ENCODE results near the gene C1orf167.
"Not testable (repeated sequence)": the region's sequence is repeated elsewhere in the genome, so short reads cannot be mapped to it uniquely, and the experiment has no call there.

Gene C1orf167

DNA sequence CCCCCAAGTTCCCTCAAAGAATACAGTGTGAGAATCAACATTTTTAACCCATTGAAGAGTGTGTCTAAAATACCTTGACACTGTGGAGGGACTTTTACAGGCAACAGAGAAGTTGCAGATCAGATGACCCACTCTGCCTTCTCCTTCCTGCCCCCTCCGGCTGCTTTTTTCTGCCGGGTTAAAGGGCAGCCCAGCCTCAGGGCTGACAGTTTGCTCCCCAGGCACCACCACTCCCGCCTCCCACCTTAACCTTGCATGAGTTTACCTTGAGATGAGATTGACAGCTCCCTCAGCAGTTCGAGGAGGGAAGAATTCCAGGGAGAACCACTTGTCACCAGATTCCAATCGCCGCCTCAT lies 40.6 kb downstream of the C1orf167 start:
- TF ChIP-seq, protein P1, sequence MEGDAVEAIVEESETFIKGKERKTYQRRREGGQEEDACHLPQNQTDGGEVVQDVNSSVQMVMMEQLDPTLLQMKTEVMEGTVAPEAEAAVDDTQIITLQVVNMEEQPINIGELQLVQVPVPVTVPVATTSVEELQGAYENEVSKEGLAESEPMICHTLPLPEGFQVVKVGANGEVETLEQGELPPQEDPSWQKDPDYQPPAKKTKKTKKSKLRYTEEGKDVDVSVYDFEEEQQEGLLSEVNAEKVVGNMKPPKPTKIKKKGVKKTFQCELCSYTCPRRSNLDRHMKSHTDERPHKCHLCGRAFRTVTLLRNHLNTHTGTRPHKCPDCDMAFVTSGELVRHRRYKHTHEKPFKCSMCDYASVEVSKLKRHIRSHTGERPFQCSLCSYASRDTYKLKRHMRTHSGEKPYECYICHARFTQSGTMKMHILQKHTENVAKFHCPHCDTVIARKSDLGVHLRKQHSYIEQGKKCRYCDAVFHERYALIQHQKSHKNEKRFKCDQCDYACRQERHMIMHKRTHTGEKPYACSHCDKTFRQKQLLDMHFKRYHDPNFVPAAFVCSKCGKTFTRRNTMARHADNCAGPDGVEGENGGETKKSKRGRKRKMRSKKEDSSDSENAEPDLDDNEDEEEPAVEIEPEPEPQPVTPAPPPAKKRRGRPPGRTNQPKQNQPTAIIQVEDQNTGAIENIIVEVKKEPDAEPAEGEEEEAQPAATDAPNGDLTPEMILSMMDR (IDR thresholded peaks at IDR 0.05; ENCODE audit: control extremely low read depth, extremely low read depth, low read depth, missing control alignments): no peak
- ChIA-PET CTCF (interaction anchor here (0.8 to 2.7 kb wide), 4 partner anchors 9 to 21 kb away, joined by 3 to 12 read pairs (median 6); no protein-coding TSS in a partner anchor), POLR2A (interaction anchor here (1.8 kb wide), 1 partner anchor 106 kb away, joined by 11 read pairs; no protein-coding TSS in a partner anchor)
- DNase-seq (ENCODE audit: extremely low spot score): no peak

DNA sequence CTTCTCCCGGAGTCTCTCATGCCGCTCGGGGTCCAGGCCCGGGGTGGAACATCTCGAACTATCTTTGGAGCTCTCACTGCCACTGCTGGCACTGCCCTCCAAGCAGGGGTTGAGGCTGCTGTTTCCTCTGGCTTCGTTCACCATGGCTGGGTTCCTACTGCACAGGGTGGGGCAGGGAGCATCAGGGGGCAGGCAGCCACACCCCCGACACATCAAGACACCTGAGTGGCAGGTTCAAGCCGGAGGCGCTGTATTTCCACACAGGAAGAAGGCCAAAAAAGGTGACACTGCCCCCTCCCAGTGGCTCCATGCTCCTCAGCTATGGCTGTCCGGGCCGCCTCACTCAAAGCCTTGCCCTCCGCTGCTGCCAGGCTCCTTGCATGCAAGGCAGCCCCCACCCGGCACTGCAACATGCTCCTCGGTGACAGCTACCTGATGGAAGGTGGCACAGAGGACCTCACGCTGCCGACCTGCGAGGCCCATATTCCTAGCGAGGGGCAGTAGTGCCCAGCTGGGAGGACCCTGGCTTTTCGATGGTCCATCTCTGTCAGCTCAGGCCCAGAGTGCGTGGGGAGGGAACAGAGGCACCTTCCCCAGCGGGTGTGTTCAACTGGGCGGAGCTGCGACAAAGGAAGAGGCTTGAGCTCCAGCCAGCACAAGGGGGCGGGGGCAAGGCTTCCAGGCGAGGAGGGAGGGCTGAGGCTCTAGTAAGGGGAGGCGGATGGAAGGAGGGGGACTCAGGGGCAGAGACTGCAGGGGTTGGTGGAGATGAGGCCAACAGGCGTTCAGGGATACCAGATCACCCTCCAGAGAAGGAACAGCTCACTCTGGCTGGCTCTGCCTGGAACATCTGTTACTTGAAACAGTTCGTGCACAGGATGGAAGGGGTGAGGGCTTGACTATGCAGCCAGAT lies 41.2 kb downstream of the C1orf167 start:
- ChIA-PET CTCF (interaction anchor here (0.8 to 2.7 kb wide), 5 partner anchors 10 to 765 kb away, joined by 3 to 12 read pairs (median 4); no protein-coding TSS in a partner anchor), POLR2A (interaction anchor here (0.7 to 1.8 kb wide), 2 partner anchors 106 to 1314 kb away, joined by 3 to 11 read pairs; no protein-coding TSS in a partner anchor)
- TF ChIP-seq, protein P1 (IDR thresholded peaks at IDR 0.05; ENCODE audit: control extremely low read depth, extremely low read depth, low read depth, missing control alignments): no peak
- DNase-seq (ENCODE audit: extremely low spot score): peak; percentile 86

DNA sequence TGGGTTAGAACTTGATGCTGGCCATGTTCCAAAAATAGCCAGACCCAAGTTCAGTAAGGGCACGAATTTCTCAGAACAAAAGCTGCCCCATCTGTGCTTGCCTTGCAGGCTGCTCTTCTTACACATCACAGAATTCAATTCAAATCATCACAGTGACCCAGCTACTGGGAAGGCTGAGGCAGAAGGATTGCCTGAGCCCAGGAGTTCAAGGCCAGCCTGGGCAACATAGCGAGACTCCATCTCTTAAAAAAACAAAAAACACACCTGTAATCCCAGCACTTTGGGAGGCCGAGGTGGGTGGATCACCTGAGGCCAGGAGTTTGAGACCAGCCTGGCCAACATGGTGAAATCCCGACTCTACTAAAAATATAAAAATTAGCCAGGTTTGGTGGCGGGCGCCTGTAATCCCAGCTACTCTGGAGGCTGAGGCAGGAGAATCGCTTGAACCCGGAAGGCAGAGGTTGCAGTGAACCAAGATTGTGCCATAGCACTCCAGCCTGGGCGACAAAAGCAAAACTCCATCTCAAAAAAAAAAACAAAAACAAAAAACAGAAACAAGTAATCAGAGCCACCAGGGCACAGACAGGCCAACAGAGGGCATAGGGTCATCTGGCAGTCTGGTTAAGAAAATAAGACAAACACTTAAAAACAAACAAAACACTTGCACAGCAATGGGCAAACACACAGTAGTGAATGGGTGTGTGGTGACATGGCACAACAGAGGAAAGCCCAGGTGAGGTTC lies 42.1 kb downstream of the C1orf167 start:
- CTCF ChIA-PET: interaction anchor here (1.1 to 2.7 kb wide), 3 partner anchors 19 to 766 kb away, joined by 3 to 12 read pairs (median 4); no protein-coding TSS in a partner anchor
- POLR2A ChIA-PET: interaction anchor here (1.8 kb wide), 1 partner anchor 105 kb away, joined by 11 read pairs; no protein-coding TSS in a partner anchor
- DNase-seq (ENCODE audit: extremely low spot score): not testable (repeated sequence)

DNA sequence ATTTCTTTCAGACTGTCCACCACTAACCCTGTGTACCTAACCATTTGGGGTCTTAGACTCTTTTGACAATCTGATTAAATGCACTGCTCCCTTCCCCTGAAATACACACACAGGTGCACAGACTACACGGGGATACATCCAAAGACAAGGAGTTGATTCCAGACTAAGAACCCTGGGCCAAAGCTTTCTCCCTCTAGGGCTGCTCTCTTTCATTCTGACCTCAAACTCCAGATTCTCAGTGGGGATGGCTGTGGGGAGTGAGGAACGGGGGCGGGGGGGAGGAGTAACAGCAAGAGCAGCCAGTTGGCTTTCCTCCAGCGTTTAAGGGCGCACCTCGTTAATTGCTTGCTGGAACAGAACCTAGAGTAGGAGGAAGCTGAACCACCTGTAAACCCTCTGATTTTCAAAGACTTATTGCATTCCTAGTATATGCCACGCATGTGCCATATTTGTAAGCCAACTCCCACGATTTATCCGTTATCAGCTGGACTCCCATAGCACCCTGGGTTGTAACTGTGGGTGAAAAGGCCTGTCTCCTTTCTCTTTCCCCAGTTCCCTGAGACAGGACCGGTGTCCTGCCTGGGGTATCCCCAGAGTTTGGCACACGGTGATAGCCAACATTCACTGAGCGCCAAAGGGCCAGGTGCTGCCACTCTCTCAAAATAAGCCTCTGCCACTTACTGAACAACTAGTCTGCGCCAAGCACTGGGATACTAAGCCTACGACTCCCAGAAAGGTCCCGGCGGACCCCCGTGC lies 42.9 kb downstream of the C1orf167 start:
- no peak for DNase-seq (ENCODE audit: extremely low spot score)
- TF ChIP-seq, protein P1 (IDR thresholded peaks at IDR 0.05; ENCODE audit: control extremely low read depth, extremely low read depth, low read depth, missing control alignments): no peak
- ChIA-PET POLR2A (no interaction called here), CTCF (no interaction called here)

DNA sequence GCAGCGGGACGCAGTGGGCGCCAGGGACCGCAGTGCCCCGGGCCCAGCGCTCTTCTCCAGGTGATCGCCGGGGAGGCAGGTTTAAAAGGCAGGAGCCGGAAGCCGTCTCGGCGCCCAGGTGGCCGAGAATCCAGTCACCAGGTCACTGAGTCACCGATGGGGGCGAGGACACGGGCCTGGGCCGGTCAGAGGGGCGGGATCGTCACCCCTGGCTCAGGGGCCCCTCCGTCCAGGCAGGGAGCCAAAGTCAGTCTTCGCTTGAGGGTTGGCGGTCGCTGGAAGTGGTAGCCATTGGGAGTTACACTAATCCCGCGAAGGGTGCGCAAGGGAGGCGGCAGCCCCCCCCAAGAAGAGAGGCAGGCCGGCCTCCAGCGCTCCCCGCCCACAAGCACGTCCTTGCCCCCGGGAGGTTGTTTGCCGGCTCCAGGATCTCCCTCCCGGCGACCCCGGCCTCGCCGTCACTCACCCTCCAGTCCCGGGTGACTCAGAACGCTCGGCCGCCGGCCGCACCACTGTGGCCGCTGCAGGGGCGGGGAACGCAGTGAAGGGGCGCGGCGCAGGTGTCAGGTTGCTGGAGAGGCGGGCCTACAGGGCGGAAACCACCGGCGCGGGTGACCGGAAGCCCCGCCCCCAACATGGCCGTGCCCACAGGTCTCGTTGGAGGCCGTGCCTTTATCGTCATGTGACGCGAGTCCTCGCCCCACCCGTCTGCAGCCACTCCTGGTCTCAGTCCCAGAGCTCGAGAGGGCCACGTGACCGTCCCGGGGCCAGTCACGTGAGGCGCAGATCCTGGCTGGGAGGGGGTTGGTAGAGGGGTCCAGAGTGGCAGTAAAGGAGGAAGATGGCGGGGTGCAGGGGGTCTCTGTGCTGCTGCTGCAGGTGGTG lies 43.7 kb downstream of the C1orf167 start, which contains the start of the genes CLCN6 and MTHFR:
Gene CLCN6, plus strand, starts transcription at position 770 of the 885 bp plus-strand sequence. Its CDS starts 72 bp downstream, at position 842.
Gene MTHFR, minus strand, starts transcription at position 543 of the 885 bp plus-strand sequence. CDS start 2,848 bp downstream, outside the sequence.
- ChIA-PET CTCF (interaction anchor here (0.8 to 1.6 kb wide), 6 partner anchors 9 to 142 kb away, joined by 3 to 9 read pairs (median 4); partner anchors contain the start of gene FBXO6), POLR2A (interaction anchor here (0.6 to 1.9 kb wide), 4 partner anchors 9 to 652 kb away, joined by 3 to 27 read pairs (median 6); no protein-coding TSS in a partner anchor)
- TF ChIP-seq, protein P1 (IDR thresholded peaks at IDR 0.05; ENCODE audit: control extremely low read depth, extremely low read depth, low read depth, missing control alignments): no peak
- DNase-seq (ENCODE audit: extremely low spot score): peak; percentile 99

Measured in GM10248 (cell line).